ENCODE data around the gene VSTM2B. TPM values are rescaled to one million over a fixed set of nuclear protein-coding genes. Genes with fewer than 3 reads are reported as not detected.

Gene VSTM2B
- total RNA-seq, 1 experiment from 2014 or later = 0.31 TPM

DNA sequence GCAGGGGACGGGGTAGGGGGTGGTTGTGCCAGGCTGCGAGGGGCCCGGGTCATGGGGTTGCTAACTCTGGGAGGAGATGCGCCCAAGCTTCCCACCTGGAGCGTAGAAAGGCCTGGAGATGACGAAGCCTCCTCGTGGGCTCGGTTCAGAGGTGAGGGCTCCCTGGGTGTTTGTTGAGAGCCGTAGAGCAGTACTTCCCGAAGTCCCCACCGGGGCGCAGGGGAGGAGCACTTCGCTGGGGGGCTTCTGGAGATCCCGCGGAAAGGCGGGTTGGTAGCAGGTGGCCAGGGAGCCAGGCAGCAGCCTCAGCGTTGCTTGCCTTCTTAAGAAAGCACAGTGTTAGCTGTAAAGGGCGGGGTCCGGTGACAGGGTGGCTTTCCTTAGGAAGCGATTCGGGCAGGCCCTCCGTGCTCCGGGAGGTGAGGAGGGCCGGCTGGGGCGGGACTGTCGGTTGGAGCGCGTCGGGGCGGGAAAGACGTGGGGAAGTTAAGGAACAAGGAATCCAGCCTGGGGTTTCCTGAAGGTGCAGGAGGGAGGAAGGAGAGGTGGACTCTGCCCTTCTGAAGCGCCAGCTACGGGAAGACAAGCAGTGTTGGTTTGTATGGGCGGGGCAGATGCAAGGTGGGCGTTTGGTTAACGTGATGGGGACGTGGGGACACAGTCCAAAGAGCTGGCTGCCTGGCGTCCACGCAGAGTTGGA is 3.3 kb downstream of the VSTM2B start:
- no peak overlapping the region for H4K8ac ChIP-seq (replicated peaks; ENCODE audit: insufficient read length, low read depth, low read length)
- TF ChIP-seq, protein P1, sequence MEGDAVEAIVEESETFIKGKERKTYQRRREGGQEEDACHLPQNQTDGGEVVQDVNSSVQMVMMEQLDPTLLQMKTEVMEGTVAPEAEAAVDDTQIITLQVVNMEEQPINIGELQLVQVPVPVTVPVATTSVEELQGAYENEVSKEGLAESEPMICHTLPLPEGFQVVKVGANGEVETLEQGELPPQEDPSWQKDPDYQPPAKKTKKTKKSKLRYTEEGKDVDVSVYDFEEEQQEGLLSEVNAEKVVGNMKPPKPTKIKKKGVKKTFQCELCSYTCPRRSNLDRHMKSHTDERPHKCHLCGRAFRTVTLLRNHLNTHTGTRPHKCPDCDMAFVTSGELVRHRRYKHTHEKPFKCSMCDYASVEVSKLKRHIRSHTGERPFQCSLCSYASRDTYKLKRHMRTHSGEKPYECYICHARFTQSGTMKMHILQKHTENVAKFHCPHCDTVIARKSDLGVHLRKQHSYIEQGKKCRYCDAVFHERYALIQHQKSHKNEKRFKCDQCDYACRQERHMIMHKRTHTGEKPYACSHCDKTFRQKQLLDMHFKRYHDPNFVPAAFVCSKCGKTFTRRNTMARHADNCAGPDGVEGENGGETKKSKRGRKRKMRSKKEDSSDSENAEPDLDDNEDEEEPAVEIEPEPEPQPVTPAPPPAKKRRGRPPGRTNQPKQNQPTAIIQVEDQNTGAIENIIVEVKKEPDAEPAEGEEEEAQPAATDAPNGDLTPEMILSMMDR (conservative IDR thresholded peaks at IDR 0.05) = no peak
- no peaks in the 10 kb centered on the region for H3K79me2 ChIP-seq (ENCODE audit: insufficient read depth, low read length)
- H2AK5ac ChIP-seq (ENCODE audit: insufficient read length, low read length) = no peak overlapping the region
- H3K27me3 ChIP-seq (ENCODE audit: insufficient read depth, low read length) = peaks cover 51% of the 10 kb centered on the region
- no peaks in the 10 kb centered on the region for H3K9me3 ChIP-seq (ENCODE audit: control insufficient read depth, low read depth, low read length)
- no peak overlapping the region for H2BK15ac ChIP-seq (ENCODE audit: low read depth, low read length)
- H2AFZ ChIP-seq (ENCODE audit: low read length) = no peak overlapping the region
- H3K18ac ChIP-seq (ENCODE audit: insufficient read length, low read depth, low read length) = no peak overlapping the region
- H2BK20ac ChIP-seq (ENCODE audit: low read depth, low read length, poor library complexity, severe bottlenecking) = no peak overlapping the region
- H2BK12ac ChIP-seq (ENCODE audit: insufficient read length, low read depth, low read length) = no peak overlapping the region
- H4K5ac ChIP-seq (ENCODE audit: insufficient read length, low read depth, low read length) = no peak overlapping the region
- H3K79me1 ChIP-seq (ENCODE audit: insufficient read depth, low read depth, low read length, poor library complexity, severe bottlenecking) = no peaks in the 10 kb centered on the region
- no peak overlapping the region for H3K56ac ChIP-seq (ENCODE audit: insufficient read length, low read depth, low read length)
- no peak overlapping the region for H3K23ac ChIP-seq (ENCODE audit: insufficient read length, low read depth, low read length)
- no peak overlapping the region for H3K4ac ChIP-seq (ENCODE audit: low read depth, low read length)
- H4K20me1 ChIP-seq (ENCODE audit: control insufficient read depth, insufficient read depth, insufficient read length) = no peaks in the 10 kb centered on the region
- H3K4me1 ChIP-seq (ENCODE audit: insufficient read depth, low read length) = no peaks in the 10 kb centered on the region
- H3K27me3 Mint-ChIP-seq (ENCODE audit: low read depth) = peaks cover 88% of the 10 kb centered on the region
- H3K9me3 Mint-ChIP-seq = peaks cover 6% of the 10 kb centered on the region in 2 experiments; a peak in 4 of 5 replicates
- peak; percentile 47 for DNase-seq
- peak overlapping the region; percentile 30 for H3K4me2 ChIP-seq (ENCODE audit: insufficient read depth, insufficient read length, low read length)
- no peak overlapping the region for H2BK5ac ChIP-seq (ENCODE audit: insufficient read length, low read length)
- H3K14ac ChIP-seq (ENCODE audit: insufficient read depth, low read length) = no peak overlapping the region
- peak overlapping the region; percentile 60 to 84 for H3K4me3 Mint-ChIP-seq
- H3K27ac Mint-ChIP-seq = no peak overlapping the region
- H3K36me3 Mint-ChIP-seq (ENCODE audit: insufficient read depth in 1 of 3, low read depth in 3 of 3) = peaks cover 0 to 4% (median 0%) of the 10 kb centered on the region in 3 experiments; a peak in 1 of 7 replicates
- H3T11ph ChIP-seq (ENCODE audit: low read length) = no peak overlapping the region
- H3K9ac ChIP-seq (ENCODE audit: extremely low read depth, insufficient read length, low read length) = no peak overlapping the region
- H3K27ac ChIP-seq (ENCODE audit: insufficient read length, low read depth, low read length) = no peak overlapping the region
- no peak overlapping the region for H4K91ac ChIP-seq (ENCODE audit: insufficient read length, low read depth, low read length)
- no peak overlapping the region for H2BK120ac ChIP-seq (ENCODE audit: low read depth, low read length, poor library complexity, severe bottlenecking)
- no CpG with 5 or more reads among the region's 39 CpGs for WGBS (ENCODE audit: extremely low coverage, insufficient read length, low lambda C conversion rate)
- H3K4me1 Mint-ChIP-seq = peaks cover 18 to 28% of the 10 kb centered on the region in 2 experiments
- peaks cover 31% of the 10 kb centered on the region for H3K23me2 ChIP-seq (ENCODE audit: insufficient read length, low read depth, low read length, poor library complexity, severe bottlenecking)
